ENCODE results near the gene S100A7.
A peak's percentile ranks its signal among the peaks of the same experiment; 100 is the strongest.
"Not testable (repeated sequence)": the region's sequence is repeated elsewhere in the genome, so short reads cannot be mapped to it uniquely, and the experiment has no call there.

S100A7 gene

DNA sequence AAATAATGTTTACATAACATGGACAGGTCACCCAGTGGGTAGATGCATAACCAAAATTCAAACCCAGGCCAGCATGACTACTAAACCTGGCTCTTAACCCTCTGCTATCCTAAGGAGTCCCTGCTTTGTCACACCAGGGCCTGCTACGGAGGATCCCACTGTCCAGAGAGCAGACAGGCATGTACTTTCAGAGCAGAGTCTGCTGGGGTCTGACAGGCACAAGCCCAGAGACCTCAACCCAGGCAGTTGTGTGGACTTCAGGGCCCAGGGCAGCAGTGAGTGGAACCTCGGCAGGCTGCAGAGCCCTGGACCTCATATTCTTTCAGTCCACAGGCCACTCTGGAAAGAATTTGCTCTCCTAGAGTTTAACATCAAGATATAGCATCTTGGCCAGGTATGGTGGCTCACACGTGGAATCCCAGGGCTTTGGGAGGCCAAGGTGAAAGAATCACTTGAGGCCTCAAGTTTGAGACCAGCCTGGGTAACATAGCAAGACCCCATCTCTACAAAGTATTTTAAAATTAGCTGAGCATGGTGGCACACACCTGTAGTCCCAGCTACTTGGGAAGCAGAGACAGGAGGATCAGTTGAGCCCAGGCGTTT lies 16.1 kb upstream of the S100A7 start:
- DNase-seq (ENCODE audit: low read depth in 2 of 2): no peak

DNA sequence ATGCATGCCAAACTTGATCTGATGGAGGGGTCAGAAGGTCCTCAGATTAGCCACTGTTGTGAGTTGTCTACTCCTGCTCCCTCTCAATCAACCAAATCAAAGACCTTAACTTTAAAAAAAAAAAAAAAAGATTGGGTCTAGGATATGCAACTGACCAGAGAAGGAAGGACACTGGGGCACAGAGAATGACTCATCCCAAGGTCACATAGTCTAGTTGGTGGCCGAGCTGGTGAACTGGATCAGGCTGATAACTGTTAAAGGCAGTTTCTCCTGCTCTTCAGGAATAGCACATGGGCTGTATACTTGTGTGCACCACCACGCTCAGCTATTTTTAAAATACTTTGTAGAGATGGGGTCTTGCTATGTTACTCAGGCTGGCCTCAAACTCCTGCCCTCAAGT lies 14.8 kb upstream of the S100A7 start:
- no peak for DNase-seq (ENCODE audit: low read depth in 2 of 2)

DNA sequence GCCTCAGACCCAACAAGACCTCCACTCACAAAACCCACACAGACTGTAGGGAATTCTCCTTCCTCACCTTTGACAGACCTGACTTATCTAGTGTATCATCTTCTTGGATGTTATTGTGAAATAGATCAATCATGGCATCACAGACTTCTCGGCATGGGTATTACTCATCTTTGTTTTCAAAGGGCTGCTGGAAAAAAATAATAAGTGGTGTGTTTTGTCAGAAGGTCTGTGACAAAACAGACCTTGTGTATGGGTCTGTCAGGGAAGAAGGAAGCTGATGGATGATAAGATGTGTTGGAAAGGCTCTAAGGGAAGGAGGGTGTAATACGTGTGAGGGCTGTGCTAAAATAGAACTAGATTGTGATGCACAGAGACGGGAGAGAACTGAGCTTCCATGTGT lies 13.9 kb upstream of the S100A7 start:
- no peak for DNase-seq (ENCODE audit: low read depth in 2 of 2)

DNA sequence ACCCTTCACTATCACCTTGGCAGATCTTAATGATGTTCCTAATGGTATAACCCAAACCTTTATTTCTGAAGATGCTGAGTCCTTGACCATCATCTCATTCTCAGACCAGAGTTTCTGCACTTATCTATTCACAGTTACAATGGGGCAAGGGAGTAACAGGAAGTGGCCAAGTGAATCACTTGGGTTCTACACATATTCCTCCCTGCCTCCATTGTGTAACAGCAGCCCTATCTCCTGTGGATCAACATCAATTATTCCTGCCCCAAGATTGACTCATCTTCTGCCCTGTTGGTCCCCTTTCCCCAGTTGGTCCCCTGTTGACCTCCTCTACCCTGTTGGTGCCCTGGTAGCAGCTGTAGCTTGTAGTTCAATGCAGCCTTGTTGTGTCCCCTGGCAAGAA lies 10.3 kb upstream of the S100A7 start:
- DNase-seq (ENCODE audit: low read depth in 2 of 2): no peak

DNA sequence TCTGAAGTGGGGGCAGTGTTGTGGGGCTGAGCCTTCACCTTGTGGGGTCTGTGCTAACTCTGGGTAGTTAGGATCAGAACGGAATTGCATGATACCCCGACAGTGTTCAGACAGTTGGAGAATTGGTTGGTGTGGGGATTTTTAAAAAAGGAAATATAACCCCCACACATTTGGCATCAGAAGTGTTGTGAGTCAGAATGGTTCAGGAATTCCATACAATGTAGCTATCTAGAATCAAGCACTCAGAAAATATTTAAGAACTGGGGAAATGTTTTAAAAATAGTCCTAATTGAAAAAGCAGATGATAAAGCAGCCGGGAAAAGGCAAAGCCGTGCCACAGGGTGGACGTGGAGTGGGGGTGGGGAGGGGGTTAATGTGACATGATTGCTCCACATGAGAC lies 6.5 kb upstream of the S100A7 start:
- no peak for DNase-seq (ENCODE audit: low read depth in 2 of 2)

DNA sequence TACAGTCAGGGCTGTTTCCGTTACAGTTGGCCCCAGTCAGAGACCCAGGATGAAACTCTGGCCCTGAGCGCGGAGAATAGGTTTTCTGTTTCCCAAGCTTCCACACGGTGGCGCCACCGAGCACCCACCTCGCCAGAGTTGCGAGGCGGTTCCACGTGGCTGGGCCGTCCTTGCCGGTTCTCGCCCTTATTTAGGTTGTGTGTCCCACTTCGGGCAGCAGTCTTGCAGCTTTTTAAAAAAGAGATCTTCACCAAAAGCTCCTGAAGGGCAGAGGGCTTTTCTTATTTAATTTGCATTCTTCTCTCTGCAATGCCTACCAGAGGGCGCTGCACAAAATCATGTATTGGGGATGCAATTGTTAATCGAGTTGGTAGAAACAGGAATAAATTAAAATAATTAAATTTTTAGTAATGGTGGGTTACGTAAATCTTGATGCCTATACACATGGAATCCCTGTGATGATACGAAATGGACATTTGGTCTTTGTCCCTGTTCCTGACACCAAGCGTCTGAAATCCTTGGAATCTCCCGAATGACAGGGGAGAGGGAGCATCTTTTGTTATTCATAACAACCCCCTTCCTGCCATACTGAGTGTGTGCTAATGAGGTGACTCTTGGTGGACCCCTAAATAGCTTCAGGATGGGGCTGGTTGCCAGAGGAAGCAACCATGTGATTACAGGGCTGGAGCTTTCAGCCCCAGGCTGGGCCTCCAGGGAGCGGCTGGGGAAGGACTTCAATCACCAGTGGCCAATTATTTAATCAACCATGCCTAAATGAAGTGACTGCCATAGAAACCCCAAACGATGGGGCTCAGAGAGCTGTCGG lies 5.6 kb upstream of the S100A7 start:
- peak; percentile 58 to 68 for DNase-seq (ENCODE audit: low read depth in 2 of 2)

DNA sequence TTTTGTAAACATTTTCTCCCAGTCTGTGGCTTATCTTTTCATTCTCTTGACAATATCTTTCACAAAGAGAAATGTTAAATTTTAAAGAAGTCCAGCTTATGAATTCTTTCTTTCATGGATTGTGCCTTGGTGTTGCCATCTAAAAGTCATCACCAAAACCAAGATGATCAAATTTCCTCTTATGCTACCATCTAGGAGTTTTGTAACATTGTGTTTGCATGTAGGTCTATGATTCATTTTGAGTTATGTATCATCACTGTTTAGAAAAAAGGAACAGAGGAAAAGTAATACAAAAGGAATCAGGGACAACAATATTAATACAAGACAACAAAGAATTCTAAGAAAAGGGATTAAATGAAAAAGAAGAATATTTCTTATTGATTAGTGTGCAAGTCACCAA lies 2.3 kb upstream of the S100A7 start:
- not testable (repeated sequence) for DNase-seq (ENCODE audit: low read depth in 2 of 2)

DNA sequence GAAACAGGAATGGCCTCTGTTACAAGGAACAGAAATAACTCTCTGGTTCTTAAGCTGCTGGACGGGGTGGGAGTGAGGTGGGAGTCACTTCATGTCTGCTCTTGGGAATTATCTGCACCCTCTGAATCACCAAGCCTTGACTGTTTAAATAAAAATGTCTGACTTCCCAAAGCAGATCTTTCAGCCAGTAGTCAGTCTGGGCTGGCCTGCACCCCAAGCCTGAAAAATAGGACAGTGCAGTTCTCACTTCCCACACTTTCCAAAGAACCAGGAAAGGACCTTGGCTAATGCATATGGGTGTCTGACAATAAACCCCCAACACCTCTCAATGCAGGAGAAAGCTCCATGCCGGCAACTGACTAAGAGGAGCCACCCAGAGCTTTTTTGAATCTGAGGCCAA lies 796 bp downstream of the S100A7 start:
- DNase-seq (ENCODE audit: low read depth in 2 of 2): no peak

DNA sequence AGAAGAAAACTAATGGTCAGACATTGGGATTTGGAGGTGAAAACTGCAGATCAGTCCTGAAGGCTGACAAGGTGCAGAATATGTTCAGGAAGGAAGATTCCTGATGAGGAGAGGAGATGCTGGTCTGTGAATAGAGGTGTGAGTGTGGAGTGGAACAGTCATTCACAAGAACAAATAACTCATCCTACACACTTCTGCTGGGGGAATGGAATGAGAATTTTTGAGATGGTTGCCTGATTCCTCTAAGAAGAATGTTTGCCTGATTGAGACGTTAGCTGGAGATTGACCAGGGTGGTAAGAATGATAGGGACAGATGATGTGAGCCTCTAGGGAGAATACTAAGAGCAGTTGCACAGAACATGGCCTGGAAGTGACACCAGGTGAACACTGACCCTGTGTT lies 4.1 kb downstream of the S100A7 start:
- no peak for DNase-seq (ENCODE audit: low read depth in 2 of 2)

DNA sequence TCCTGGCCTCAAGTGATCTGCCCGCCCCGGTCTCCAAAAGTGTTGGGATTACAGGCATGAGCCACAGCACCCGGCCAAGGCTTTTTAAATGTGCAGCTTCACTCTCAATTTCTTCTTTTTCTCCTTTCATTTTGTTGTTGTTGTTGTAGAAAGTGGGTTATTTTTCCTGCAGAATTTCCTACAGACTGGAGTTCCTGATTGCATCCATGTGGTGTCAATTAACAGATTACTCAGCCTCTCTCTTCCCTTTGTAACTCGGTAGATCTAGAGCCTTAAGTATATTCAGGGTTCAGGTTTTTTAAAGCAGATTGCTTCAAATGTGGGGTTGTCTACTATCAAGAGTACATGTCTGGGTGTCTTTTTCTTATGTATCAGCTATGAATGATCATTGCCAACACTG lies 11.6 kb downstream of the S100A7 start:
- DNase-seq (ENCODE audit: low read depth in 2 of 2): not testable (repeated sequence)

DNA sequence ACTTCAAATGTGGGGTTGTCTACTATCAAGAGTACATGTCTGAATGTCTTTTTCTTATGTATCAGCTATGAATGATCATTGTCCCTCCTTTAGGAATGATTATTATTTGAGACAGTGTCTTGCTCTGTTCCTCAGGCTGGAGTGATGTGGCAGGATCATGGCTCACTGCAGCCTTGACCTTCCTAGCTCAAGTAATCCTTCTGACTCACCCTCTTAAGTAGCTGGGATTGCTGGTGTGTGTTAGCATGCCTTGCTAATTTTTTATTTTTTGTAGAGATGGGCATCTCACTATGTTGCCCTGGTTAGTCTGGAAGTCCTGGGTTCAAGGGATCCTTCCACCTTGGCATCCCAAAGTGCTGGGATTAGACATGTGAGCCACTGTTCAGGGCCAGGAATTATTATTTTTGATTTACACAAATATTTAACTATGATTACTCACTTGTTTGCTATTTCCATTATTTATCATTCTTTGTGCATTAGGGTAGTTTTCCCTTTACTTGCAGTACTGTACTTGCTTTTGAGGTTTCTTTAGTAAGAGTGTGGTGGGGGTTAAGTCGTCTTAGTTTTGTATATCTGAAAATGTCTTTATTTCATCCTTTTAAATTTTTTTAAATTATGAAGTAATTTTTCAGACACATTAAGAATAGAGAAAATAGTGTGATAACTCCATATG lies 12.8 kb downstream of the S100A7 start:
- DNase-seq (ENCODE audit: low read depth in 2 of 2): no peak

DNA sequence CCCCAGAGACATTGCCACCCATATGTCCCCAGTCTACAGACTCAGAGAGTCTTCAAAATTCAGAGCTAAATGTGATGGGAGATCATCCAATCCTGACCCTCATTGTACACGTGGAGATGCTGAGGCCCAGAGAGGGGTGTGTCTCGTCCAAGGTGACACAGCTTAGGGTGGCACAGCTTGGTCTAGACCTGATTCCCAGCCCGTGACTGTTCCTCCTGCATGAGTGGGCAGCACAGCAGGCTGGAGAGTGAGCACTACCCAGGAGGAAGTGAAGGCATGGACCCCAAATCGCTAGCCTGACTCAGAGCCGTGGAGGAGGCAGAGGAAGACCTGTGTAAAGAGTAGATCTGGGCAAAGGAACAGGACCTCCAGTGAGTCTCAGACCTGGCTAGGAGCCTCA lies 16.4 kb downstream of the S100A7 start:
- DNase-seq (ENCODE audit: low read depth in 2 of 2): no peak

DNA sequence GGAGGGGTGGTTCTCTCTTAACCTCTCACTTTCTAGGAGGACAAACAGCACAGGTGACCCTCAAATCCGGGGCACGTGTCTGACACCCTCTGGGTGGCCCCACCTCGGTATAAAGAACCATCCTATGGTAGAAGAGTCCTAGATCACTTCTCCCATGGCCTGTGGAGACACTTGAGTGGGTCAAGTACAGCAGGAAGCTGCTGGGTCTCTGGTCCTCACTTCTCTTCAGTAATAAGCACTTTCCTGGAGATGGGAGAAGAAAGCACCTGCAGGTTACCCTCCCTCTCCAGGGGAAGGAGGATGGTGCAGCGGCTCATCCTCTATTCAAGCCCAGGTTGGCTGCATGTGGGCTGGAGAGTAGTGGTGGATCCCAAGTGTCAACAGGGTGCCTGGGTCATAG lies 17.0 kb downstream of the S100A7 start:
- no peak for DNase-seq (ENCODE audit: low read depth in 2 of 2)

DNA sequence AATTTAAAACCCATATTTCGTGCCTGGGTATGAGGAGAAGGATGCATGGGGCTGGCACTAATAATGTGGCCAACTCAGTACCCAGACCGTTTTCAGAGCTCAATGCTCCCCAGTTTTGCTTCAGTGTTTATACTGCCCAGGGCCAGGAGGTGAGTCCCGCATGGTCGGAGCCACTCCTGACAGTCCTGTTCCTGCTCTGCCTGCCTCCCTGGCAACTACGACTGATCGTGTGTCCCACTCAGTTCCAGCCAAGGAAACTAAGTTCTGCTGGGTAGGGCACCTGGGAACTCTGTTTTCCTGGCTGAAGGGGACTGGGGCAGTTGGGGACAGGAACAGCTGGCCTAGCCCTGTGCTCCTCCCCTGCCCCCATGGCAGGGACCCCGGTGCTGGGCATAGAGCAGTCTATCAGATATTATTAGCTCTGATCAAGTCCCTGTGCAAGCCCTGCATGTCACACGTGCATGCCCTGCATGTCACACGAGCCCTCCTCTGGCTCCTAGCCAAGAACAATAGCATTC lies 19.2 kb downstream of the S100A7 start:
- no peak for DNase-seq (ENCODE audit: low read depth in 2 of 2)

DNA sequence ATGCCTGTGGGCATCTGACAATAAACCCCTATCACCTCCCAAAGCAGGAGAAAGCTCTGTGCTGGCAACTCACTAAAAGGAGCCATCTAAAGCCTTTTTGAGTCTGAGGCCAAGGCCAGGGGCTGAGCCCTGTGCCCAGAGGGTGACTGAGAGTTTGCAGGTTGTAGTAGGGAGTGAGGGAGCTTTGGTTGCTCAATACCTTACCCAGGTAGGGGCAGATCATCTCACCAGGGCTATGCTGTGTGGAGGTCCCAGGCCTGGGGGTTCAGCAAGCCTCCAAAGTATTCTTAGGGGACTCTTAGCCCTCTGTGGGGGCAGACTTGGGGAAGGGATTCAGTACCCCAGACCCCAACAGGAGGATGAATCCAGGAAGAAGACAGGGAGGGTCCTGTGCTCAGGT lies 21.2 kb downstream of the S100A7 start:
- DNase-seq (ENCODE audit: low read depth in 2 of 2): no peak

DNA sequence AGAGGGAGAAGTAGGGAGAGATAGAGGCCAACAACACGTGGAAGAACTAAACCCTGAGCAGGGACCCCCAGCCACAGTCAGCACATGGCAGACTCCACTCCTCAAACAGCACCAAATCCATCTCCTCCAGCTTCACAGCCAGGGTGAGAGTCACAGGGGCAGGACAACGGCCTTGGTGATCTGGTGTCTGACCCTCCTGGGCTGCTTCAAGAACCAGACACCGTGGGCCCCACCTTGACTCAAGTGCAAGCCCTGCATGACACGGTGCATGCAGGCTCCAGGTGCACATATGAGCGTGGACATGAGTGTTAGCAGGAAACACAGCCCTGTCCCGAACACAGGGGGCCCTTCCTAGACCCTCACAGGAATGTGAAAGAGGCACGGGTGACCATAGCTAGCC lies 21.9 kb downstream of the S100A7 start:
- DNase-seq (ENCODE audit: low read depth in 2 of 2): no peak

DNA sequence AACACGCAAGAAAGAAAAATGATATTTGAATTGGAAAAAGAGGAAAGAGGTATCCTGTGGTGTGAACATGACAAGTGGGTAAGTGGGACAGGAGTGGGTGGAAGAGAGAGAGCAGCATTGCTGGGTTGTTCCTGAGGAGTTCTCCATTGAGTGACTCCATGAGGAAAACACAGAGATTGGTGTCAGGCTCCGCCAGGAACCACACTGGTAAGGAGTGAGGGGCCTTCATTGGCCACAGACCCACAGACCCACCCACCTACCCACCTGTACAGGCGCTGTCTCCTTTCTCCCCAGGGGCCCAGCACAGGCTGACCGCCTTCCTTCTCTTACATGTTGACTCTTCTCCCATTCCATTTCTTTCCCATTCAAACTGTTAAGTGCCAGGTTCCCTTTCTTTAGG lies 23.2 kb downstream of the S100A7 start:
- DNase-seq (ENCODE audit: low read depth in 2 of 2): no peak

DNA sequence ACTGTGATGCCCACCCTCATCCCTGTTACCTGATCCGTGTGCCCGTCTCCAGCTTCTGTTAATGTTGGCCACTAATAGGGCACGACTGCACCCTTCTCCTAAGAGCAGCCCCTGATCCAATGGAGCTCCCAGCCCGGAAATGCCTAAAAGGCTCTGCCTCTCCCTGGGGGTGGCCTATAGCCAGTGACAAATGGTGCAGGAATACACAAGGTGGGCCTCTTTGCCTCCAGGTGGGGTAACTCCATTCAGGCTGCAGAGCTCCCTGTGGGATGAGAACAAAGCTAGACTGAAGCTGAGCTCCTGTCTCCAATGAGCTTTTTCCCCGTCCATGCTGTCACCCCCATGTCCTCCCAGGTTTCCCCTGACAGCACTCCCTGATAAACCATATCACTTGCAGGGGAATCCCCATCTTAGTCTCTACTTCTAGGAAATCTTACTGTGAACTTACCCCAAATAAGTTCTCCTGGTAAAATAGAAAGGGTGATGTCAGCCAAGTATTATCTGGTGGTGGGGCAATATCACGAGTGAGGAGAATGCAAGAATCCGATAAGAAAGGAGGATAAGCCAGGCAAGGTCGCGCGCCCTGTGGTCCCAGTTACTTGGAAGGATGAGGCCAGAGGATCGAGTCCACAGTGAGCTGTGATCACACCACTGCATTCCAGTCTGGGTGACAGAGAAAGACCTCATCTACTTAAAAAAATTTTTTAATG lies 25.6 kb downstream of the S100A7 start:
- DNase-seq (ENCODE audit: low read depth in 2 of 2): no peak

DNA sequence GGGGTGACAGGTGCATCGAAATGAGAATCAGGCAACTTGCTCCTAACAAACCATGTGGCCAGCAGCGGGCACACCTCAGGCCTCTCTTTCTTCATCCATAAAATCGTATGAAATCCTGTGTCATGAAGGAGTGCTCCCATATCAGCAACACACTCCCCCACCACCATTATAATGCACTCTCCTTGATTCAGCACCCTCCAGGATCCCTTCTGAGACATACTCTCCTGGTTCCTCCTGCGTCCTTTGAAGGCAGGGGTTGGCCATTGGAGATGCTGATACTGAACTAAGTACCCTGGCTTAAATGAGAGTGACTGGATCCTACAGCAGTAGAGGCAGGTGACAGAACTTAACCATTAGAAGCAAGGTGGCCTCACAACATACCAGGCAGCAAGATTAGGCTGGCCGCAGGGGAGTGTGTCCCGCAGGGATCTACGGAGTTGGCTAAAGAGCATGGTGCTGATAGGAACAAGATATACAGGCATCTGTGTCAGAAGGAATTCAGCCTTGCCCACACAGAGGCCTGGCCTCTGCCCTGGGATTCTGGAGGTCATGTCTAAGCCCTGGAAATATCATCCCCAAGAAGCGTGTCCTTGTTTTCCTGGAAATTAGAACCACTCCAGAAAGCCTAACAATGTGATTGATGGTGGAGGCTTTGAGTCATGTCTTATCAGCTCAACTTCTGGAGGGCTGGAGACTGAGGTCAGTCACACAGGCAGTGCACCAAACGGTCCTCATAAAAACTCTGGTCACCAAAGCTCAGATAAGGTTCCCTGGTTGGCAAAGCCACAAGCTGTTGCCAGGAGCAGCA lies 27.4 kb downstream of the S100A7 start:
- DNase-seq (ENCODE audit: low read depth in 2 of 2): no peak

DNA sequence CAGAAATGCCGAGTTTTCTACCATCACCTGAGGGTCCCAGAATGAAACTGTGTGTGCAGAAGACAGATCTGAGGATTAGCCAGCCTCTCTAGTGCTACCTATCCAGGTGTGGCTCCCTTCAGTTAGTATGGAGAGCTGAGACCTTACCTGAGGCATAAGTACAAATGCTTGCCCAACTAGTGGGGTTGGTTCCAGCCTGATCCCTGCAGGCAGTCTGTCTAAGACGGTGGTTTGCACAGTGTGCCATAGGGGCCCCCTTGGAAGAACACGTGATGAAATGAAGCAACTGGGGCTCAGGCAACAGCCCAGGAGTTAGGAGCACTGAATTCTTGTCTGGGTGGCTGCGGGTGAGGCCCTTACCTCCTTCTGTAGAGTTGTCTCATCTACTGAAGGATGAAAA lies 28.5 kb downstream of the S100A7 start:
- DNase-seq (ENCODE audit: low read depth in 2 of 2): no peak

DNA sequence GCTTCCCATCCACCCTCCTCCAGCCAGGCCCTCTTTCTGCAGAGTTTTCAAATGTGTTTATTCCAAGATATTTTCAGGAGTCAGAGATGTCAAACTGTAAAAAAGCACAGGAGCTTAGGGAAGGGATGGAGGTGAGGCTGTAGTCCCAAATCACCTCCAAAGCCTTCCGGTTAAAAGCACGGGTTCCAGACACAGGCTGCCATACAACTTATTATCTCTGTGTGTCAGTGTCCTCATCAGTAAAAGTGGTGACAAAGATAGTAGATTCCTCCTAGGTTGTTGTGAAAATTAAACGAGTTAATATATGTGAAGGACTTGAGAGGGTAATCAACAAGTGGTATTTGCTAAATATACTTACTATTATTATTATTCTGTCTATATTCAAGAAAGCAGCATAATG lies 29.0 kb downstream of the S100A7 start:
- DNase-seq (ENCODE audit: low read depth in 2 of 2): no peak
